ENCODE measurements around the gene CD48.

The CD48 gene

DNA sequence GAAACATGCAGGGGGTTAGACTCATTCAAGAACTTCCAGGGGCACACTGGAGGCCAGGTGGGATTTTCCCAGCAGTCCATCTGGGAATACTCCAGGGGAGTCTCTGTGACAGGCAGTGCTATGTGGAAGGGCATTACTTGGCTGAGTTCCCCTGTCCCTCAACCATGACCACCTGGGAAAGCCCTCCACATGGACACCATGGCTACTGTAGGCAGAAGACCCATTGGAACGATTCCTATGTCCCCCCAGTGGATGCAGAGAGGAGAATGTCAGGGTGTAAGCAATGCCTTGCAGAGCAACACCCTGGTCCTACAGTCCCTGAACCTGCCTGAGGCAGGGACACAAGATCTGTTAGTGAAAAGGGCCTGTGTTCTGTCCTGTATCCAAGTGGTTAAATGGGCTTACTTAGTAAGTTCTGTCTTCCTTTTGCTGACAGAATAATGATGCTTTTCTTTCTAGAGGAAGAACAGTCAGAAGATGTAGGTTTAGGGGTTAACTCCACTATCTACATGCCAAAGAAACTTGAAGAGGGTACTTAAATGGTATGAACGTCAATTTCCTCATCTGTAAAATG is 78.2 kb downstream of the CD48 start:
- no peak for DNase-seq (ENCODE audit: low spot score)

DNA sequence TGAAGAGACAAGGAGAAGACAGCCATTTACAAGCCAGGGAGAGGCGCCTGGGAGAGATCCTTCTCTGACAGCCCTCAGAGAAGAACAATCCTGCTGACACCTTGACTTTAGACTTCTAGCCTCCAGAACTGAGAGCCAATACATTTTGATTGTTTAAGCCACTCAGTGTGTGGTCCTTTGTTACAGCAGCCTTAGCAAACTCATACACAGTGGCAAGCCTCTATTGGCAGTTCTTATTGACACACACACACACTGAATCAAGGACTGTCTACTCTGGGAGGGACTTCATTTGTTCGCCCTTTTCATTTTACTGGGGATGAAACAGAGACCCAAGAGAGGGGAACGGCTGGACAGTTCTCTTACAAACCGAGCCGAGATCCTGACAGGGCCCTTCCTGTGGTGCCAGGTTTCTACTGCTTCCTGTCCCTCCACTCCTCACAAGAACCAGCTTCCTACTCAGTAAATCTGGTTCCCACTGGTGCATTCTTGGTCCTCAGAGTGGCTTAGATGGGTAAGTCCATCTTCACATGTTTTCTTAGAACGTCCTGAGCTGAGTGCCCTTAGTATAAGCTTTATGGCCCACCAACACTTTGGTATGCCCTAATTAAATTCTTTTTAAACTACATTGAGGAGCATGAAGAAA is 79.5 kb downstream of the CD48 start:
- no peak for DNase-seq (ENCODE audit: low spot score)

DNA sequence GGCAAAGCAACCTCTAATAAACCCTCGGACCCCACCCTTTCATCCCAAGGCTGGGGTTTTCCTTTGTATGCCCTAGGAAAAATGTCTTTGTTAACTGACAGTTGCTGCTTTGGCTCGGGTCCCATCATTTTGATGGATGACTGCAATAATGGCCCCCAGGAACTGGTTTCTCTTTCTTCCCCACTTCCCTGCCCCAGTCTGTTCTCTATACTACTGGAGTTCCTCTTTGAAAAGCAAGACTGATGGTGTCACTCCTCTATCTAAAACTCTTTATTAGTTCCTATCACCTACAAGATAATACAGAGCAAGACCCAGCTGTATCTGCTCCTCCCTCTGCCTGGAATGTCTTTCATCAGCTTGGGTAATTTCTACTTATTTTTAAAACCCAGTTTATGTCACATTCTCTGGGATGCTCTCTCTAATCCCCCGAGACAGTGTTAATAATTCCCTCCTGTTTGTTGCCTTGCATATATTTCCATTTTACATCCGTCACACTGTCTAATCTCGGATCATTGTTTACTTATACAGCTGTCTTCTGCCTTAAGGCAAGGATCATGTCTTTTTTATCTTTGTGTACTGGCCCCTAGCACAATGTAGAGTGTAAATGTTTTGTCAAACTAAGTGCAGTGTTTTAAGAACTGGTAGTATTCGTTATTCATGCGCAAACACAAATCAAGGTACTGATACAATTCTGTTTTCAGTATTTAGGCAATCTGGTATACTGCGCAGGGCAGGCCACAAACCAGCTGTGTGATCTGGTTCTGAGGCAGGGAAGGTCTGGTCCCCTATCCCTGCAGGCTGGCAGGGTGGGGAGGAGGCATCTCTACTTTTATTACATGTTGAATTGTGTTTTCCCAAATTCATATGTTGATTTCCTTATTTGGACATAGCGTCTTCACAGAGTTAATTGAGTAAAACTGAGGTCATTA is 80.8 kb downstream of the CD48 start:
- no peak for DNase-seq (ENCODE audit: low spot score)

DNA sequence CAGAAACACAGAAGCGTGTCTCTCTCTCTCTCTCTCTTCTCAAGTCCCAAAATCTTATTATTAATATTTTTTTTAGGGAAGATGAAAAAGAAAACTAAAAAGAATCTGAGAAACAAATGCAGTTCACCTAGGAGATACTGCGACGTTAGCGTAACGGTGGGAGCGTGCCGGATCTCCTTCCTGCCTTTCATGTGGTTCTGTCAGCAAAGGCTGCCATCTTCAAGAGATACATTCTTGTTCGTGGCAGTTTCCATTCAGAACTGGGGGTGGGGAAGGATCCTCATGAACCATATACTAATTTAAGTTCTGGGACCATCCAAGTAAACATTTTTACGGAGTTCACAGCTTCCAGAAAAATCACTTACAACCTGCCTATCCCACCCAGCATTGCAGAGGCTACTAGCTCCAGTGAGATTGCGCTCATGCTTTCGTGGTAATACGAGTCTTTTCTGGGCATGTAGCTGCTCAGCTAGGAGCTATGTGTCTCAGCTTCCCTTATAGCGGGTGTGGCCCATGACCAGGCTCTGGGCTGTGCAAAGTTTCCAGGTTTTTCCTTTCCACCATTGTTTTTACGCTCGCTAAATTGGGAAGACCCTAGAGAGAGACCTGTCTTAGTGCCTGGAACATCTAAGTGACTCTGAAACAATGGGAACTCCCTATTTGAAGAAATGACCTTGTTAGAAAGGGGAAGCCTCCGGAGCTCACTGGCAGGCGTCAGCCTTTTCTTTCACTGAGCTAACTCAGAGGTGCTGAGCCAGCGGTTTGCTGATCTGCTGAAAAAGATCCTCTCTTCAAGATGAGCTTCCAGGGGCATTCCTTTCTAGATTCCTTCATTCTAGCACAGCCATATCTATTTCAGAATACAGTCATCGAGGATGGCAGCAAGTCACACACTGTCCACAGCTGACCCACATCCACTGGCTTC is 82.1 kb downstream of the CD48 start:
- no peak for DNase-seq (ENCODE audit: low spot score)

DNA sequence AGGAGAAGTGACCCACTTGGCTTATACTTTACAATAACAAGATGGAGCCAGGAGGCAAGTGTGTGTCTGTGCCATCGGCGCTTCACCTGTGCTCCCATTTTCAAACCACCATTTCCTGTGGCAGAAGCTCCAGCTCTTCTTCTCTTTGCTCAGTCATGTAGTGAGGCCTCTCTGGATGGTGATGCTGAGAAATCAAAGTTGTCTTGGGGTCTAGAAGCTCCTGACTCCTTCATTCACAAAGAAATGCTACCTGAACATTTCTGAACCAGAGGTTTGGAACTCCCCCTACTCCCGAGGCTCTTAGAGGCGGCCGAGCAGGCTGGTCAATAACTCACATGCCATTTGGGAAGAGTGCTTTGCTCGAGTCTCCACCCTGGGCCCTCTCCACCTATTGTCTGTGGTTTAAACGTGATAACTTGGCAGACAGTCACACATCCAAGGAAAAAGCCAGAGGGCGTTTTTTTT is 82.8 kb downstream of the CD48 start:
- no peak for DNase-seq (ENCODE audit: low spot score)
